Measurements from ENCODE around the gene PBX3.

- TF ChIP-seq RBM39 (optimal IDR thresholded peaks at IDR 0.05; ENCODE audit: low read depth, low read length) (no peak), POLR2A (conservative IDR thresholded peaks at IDR 0.05) (no peak), ZNF24 (IDR thresholded peaks at IDR 0.05) (no peak), E2F6 (IDR thresholded peaks at IDR 0.05; ENCODE audit: borderline replicate concordance in 1 of 2, extremely low read depth in 1 of 2, insufficient read depth in 1 of 2, insufficient read length in 1 of 2, low read depth in 1 of 2, low read length in 1 of 2, poor library complexity in 1 of 2, severe bottlenecking in 1 of 2) (no peak), NFE2L1 (tag; IDR thresholded peaks at IDR 0.05; ENCODE audit: borderline replicate concordance, low read depth) (no peak), CBX2 (IDR thresholded peaks at IDR 0.05; ENCODE audit: insufficient read depth, low read length, poor library complexity, severe bottlenecking) (no peak), POLR3A (IDR thresholded peaks at IDR 0.05; ENCODE audit: borderline replicate concordance, extremely low read depth, insufficient read depth, insufficient read length) (no peak), RCOR1 (IDR thresholded peaks at IDR 0.05; ENCODE audit: borderline replicate concordance in 1 of 2, low read depth in 2 of 2, low read length in 2 of 2) (no peak), DNMT1 (IDR thresholded peaks at IDR 0.05) (no peak), RBBP5 (IDR thresholded peaks at IDR 0.05; ENCODE audit: borderline replicate concordance, insufficient read depth, low read length, poor library complexity, severe bottlenecking) (no peak)
- TF ChIP-seq, protein P1, sequence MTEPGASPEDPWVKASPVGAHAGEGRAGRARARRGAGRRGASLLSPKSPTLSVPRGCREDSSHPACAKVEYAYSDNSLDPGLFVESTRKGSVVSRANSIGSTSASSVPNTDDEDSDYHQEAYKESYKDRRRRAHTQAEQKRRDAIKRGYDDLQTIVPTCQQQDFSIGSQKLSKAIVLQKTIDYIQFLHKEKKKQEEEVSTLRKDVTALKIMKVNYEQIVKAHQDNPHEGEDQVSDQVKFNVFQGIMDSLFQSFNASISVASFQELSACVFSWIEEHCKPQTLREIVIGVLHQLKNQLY (CRISPR knock-in tag; conservative IDR thresholded peaks at IDR 0.05), result no peak
- TF ChIP-seq, protein P2, sequence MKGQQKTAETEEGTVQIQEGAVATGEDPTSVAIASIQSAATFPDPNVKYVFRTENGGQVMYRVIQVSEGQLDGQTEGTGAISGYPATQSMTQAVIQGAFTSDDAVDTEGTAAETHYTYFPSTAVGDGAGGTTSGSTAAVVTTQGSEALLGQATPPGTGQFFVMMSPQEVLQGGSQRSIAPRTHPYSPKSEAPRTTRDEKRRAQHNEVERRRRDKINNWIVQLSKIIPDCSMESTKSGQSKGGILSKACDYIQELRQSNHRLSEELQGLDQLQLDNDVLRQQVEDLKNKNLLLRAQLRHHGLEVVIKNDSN (CRISPR knock-in tag; IDR thresholded peaks at IDR 0.05), result no peak
Observed at GRCh38 chr9:125705893-125706292, 41.3 kb upstream of the PBX3 start.
